Activated CD4-positive, alpha-beta T cell treated with anti-CD3 and anti-CD28 coated beads, Interleukin-2, amount 50 U/mL, for 16 hours (primary cell): ENCODE results near the gene NKAIN4.
A peak's percentile ranks its signal among the peaks of the same experiment; 100 is the strongest.

Experiments
- DNase-seq: peaks from one replicate; pipeline ENCODE4 v3.0.0-alpha.2; 2020

NKAIN4 gene

DNA sequence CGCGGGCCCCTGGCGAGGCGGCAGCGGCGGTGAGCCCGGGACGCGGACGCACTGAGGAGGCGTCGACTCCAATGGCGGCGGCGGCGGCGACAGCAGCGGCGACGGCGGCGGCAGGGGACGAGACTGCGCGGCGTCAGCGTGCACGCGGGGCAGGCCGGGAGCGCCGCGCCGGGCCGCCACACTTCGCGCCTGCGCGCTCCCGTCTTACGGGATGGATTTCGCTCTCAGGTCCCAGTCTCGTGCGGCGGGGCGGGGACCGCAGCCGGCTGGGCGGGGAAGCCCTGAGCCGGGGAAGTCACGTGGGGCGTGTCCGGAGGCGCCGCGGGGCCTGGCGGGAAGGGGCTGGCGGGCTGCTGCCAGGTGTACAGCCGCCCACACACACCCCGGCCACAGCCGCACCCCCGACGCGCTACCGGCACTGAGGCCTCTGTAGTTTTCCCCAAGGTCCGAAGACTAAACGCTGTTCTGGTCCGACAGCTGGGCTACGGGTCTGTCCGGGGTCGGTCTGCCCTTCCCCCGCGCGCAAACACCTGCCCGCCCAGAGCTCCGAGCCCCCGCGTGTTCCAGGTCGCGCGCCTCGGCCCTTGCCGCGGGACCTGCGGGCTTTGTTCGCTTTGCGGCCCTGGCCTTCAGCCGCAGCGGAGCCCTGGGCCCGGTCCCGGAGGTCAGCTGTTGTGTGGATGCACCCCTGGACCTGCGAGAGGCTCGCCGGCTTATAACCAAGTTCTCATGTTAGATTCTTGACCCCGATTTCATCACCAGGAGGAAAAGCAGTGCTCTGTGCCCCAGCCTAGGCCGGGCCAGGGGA, 38.0 kb downstream of the NKAIN4 start, which contains the start of gene YTHDF1:
Gene YTHDF1, minus strand, starts transcription at position 91 of the 808 bp plus-strand sequence. CDS start 239 bp downstream, outside the sequence.
- DNase-seq, result peak; percentile 97

DNA sequence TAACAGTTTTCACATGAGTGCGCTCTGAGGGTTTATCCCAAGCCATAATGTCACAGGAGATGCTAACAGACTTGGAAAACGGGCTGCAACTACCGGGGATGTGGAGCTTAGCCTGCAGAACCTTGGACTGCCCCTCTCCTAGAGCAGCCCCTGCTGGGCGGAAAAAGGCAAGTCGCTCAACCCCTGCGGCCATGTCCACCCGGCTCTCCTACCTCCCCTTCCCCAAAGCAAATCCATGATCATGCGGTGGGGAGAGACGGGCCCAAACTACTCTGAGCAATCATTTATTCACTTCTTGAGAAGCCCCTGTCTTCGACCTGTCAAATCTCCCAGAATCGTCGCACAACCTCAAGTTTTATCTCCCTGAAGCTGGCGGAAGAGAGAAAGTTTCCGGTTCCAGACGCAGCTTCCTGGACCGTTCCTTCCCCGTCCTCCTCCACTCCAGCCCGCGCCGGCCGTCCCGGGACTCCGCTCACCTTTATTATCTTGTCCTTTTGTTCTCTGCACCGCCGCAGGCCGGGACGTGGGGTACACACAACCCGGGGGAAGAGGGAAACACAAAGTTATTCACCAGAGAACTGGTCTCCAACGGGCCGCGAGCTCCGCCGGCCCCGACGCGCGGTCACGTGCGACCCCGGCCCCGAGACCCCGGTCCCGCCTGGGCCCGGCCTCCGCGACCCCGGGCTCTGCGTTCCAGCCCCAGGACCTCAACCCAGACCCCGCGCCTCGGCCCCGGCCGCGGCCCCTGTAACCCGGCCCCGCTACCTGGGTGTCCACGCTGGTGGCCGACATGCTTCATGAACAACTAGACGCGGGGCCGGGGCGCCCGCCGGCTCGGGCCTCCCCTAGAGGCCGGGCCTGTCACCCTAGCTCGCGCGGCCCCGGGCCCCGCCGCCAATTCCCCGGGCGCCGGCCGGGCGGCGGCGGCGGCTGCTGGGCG, 38.9 kb downstream of the NKAIN4 start:
- peak; percentile 34 for DNase-seq

DNA sequence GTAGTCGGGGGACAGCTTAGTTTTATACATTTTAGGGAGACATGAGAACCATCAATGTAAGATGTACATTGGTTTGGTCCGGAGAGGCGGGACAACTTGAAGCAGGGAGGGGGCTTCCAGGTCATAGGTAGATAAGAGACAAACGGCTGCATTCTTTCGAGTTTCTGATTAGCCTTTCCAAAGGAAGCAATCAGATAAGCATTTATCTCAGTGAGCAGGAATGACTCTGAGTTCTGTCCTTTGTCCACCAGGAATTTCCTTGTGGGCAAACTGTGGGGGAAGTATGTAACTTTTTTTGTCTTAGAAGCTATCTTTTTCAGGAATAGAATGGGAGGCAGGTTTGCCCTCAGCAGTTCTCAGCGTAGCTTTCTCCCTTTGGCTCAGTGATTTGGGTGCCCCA, 39.7 kb downstream of the NKAIN4 start:
- DNase-seq, result no peak

DNA sequence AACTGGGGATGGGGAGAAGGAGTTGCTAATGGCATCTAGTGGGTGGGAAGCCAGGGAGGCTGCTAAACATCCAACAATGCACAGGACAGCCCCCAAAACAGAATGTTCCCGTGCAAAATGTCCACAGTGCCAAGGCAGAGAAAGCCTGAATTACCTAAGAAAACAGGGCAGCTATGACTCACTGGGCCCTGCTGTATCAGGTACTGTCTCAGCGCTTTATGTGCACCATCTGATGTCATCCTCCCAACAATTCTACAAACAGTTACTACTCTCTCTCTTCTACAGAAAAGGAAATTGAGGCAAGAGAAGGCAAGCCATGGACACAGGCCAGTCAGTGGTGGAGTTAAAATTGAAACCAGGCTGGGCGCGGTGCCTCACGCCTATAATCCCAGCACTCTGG, 41.5 kb downstream of the NKAIN4 start:
- DNase-seq, result no peak

DNA sequence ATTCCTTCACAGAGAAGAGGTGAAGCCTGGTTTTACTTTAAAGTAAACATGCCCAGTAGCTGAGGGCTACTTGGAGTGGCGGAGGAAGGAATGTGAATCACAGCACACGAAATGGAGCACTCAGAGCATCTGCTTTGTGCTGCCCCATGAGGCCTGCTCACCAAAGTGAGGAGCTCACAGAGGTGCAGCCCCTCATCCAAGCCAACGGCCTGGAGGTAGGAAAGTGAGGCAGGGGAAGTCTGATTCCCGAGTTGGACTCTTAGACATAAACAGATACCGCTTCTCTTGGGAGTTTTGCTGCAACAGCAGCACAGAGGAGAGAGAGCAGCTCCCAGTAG, 41.9 kb downstream of the NKAIN4 start:
- no peak for DNase-seq

DNA sequence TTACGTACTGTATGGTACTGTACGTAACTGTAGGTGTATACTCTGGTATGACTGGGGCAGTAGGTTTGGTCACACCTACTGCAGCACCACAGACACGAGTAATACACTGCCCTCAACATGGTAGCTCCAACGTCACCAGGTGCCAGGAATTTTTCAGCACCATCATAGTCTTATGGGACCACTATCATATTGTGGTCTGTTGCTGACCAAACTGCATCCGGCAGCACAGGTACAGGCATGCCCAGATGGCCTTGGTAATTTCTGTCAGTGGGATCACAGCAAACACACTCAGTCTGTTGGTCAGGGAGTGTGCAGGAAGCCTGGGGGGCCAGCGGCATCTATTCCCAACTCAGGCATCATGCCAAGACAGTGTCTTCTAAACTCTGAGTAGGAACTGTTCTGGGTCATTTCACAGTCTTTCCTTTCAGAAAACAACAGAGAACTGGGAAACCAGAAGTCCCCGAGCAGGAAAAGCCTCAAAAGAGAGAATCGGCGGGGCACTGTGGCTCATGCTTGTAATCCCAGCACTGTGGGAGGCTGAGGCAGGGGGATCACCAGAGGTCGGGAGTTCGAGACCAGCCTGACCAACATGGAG, 44.2 kb downstream of the NKAIN4 start:
- no peak for DNase-seq

DNA sequence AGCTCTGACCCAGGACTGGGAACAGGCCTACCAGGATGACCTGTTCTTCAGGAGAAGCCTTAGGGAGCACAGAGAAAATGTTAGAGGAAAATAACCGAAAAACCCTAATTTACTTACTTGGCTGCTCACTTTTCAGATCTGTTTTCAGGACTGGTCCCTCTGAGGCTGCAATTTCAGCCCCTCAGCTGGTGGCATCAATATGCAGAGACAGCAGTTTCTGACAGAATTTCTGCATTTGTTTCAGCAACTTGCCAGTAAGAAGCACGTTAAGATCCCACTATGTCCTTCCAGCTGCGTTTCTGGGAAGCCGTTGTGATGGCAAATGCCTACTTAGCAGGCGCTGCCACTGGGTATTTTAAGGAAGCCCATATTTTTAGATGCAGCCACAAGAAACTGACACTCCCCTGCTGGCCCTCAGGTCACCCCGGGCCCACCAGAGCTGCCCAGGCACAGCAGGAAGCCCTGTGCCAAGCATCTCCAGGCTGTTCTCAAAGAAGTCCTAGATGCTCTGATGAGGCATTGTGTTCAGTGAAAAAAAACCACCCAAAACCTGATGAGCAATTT, 45.8 kb downstream of the NKAIN4 start:
- no peak for DNase-seq

DNA sequence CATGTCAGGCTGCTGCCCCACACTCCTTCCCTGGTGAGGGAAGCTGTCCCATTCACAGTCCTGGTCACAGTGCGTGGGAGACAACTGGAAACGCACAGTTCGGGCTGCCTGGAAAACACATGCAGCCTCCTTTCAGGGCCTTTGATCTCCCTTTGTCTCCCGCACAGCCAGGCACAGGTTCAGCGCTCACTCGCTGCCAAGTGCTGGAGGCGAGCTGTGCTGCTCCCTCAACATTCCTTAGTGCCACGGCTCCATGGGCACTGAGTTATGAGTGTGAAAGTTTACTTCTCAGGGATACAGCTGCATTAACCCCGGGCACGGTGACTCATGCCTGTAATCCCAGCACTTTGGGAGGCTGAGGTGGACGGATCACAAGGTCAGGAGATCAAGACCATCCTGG, 47.4 kb downstream of the NKAIN4 start:
- no peak for DNase-seq

DNA sequence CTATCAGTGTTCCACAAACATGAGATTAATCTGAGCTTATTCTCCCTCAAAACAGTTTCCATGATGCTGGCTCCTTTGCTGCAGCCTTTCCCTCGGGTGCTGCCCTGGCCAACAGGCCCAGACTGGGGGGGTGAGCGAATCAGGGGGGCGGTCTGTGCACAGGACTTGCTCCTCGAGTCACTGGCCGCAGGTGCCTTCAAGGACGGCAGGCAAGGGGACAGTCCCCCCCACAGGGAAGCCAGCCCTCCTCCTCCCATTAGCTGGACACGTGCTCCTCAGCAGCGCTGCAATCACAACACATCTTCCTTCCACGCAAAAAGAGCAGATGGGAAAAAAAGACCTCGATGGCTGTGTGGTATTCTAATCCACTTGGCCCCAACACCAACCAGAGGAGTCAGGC, 48.4 kb downstream of the NKAIN4 start:
- no peak for DNase-seq

DNA sequence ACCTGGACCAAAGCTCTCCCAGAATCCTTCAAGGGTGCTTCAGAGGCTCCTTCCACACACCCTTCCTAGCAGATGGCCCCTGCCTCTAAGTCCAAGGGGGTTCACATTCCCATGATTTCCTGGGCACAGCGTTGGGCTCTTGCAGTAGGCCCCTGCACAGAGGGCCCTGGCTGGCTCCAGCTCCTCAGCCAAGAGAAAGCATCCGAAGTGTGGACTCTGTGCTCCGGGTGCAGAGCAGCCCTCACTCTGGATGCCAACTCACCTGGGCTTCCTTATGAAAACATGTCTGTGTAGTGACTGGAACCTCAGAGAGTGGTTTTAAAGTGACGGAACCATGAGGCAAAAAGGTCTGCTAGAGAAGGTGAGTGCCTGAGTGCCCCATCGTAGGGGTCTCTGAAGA, 49.9 kb downstream of the NKAIN4 start:
- no peak for DNase-seq

DNA sequence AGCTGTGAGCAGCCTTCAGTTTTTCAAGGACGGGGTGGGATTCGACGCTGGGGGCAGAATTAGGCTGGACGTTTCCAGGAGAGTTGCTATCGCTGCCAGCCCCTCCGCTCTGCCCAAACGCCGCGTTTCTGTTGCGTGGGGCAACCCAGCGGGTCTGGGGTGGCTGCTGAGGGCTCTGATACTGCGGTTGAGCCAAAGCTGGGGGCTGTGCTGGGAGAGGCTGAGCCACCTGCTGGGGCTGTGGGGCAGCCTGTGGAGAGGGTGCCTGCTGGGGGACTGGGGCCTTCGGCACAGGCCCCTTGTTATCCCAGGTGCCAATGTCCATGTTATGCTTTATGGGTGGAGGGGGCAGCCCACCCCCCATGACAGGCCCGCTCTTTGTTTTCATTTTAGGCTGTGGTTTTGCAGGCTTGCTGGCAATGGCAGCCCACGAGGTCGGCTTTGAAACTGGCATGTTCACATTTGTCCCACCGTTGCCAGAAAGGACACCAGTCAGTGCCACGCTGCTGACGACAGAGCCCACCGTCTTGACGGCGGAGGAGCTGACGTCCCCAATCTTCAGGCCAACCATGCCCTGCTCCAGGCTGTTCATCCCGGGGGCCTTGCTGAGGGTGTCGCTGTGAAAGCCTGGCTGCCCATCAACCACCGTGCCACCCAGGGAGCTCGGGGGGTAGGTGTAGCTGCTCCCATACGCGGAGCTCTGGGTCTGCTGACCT, 51.3 kb downstream of the NKAIN4 start:
- no peak for DNase-seq

DNA sequence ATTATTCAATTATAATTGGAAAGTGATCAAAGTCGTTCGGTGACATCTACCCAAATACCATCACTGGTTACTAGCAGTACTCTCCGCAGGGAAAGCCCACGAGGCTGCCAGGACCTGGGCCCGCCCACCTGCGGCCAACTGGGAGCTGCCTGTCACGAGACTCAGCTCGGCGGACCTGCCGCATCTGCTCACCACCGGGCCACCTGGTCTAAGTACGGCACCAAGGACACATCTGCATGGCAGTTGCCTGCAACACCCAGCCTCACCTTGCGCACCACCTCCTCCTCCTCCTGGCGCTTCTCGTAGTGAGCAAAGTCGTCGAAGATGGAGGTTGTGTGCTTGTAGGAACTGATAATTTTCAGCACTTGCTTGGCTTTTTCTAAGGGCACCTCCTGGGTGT, 52.2 kb downstream of the NKAIN4 start:
- DNase-seq, result no peak

DNA sequence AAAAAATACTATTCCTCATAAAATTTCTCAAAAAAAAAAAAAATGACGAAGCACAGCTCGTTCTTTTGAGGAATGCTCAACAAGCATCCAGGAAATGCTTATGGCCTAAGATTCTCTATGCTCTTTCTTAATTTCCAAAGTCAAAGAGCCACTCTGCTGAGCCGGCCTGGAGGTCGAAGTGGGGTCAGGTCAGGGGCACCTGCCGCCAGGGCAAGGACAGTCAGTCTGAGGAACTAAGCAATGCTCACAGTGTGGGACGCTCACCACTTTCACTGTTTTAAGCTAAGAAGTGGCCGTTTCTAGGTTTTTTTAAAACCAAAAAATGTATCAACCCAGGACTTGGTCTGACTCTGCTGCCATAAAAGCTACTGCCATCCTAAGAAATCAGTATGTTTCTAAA, 55.7 kb downstream of the NKAIN4 start:
- DNase-seq, result no peak

DNA sequence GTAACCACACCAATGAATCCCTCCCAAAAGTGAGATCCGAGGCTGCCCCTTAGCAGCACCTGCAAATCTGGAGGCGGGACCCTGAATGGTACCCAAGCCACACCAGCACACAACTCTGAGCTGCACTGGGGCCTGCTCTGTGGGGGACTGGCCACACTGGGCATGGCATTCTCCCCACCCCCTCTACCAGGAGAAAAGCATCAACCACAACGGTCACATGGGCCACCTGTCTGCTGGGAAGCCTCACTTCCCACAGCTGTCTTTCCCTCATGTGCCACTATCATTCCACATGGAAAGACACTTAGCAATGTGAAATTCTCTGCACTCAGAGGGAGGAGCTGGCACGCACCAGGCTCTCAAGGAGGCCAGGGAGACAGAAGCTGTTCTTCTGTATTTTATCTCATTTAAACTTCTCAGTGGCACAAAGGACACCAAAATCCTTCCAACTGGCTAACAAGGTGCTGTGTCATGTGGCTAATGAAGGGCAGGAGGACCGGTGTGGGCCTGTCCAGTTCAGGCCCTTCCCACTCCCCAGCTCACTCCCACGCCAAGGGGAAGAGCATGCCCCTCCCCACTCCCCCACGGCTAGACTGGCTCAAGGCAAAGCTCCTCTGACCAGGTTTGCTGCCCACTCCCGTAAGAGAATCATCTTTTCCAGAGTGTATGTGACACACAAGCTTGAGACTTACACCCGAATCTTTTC, 57.3 kb downstream of the NKAIN4 start:
- no peak for DNase-seq

DNA sequence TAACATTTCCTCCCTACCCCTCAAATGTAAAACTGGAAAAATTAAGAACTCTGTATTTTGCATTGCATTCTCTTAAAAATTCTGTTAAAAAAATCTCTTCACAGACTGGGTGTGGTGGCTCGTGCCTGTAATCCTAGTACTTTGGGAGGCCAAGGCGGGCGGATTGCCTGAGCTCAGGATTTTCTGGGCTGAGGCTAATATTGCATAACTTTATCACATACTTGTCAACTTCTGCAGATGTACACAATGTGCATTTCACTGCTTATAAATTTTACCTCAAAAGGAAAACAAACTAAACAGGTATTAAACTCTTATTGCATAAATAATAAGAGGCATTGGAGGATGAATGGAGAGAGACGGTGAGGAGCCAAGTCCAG, 59.5 kb downstream of the NKAIN4 start:
- DNase-seq, result no peak

DNA sequence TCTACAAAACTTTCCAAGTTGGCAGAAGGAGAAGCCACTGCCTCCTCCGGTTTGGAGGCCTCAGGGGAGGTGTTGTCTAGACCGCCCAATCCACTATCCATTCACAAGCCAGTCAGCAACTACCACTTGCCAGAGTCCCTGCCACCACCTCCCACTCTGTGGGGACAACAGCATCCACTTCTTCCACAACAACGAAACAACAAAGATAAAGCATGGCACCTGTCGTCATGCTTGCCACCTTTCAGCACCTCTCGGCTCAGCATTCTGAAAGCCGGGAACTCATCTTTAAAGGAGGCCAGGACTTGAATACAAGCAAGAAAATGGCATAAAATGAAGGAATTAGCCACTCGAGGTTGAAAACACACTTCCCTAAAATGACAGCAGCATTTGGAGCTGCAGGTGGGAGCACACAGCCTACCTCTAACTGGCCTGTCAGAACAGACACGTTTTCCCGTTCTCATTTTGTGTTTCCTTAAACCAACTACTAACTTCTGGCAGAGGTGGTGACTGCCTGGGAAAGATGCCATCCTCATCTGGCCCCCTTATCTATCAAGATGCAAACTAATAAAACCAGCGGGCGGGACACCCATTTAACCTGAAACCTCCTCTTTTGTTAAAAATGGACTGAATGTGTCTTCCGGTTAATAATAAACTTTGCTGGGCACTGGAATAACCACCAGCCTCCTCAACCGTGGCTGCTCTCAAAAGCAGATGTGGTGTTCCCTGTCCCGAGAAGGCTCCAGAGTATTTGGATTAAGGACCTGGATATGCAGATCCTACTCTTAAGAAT, 60.1 kb downstream of the NKAIN4 start:
- DNase-seq, result no peak

DNA sequence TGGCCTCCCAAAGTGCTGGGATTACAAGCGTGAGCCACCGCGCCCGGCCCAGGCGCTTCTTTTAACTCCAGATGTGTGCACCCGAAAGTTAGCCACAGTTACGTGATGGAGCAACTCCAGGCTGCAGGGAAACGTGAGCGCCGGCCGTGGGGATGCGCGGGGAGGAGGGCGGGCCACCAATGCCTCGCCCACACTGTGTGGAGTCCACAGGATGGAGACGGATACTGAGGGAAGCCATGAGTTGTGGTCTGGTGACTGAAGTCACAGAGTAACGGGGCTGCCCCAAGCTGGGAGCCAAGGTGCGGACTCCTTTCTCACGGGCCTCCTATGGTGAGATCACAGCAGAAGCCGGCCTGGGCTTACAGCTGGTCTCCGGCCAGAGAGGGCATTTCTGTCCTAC, 61.5 kb downstream of the NKAIN4 start:
- DNase-seq, result no peak

DNA sequence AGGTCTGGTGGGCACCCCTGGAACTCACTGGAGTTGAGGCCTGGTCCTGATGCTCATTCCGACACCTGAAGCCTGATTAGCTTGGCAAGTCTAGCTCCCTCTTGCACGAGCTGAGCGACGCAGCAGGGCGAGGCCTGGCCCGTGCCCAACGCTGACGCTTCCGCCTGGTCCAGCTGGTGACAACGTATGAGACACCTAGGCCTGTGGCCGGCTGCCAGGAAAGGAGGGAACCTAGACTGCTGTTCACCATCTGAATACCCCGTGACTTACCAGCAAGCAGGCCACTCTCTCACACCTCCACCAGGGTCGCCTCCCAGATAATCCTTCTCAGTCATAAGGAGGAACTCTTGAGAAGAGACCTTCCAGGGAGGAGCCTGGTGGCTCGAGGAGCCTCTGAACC, 62.9 kb downstream of the NKAIN4 start:
- DNase-seq, result no peak

DNA sequence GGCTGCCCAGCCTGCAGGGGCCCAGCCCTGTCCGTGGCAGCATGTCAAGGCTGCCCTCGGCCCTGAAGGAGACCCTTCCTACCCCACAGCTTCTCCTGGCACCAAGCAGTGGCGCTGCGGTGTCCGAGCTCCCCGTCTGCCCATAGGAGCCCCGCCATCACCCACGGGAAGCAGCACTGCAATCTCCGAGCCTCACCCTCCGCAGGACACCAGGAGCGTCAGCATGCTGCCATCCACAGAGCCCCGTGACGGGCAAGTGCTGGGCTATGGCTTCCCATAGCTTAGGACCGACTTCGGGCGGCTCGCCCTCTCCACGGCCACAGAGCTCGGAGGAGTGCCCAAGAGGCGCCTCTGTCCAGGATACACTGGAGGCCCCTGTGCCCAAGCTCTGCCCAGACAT, 63.4 kb downstream of the NKAIN4 start:
- DNase-seq, result no peak
